ENCODE measurements around the gene PGLYRP3.

GRCh38 chr1:153357076-153357852, 44.5 kb upstream of the PGLYRP3 start:
- TF ChIP-seq CTCF (IDR thresholded peaks at IDR 0.05 in 2 of 3, conservative IDR thresholded peaks at IDR 0.05 in 1 of 3; ENCODE audit: insufficient read depth in 2 of 3, low read depth in 1 of 3, low read length in 3 of 3) (no peak), YY1 (IDR thresholded peaks at IDR 0.05; ENCODE audit: borderline replicate concordance in 1 of 3, control insufficient read depth in 1 of 3, extremely low read depth in 1 of 3, insufficient read depth in 3 of 3, insufficient read length in 1 of 3, insufficient replicate concordance in 2 of 3, low read depth in 1 of 3, low read length in 2 of 3) (no peak)

Data from K562 (cell line).